HT1080 (cell line): Measurements from ENCODE around the gene ZNF512B. TPM values are rescaled to one million over a fixed set of nuclear protein-coding genes. Genes with fewer than 3 reads are reported as not detected.

Source experiments
- small RNA-seq: library from RNA; depleted of rRNA; stranded (forward); fragments of <200 nt; gene quantifications from one replicate; pipeline ENCODE3, GENCODE V24; 2014
- total RNA-seq: library from RNA; depleted of rRNA; stranded (reverse); fragments of >200 nt; shearing (Covaris generic); gene quantifications from 2 replicates; pipeline ENCODE4 v1.2.3, GENCODE V29; 2014; rRNA removed

ZNF512B gene
- total RNA-seq, 1 experiment from 2014 or later: 18.7 TPM

Small RNA genes lying within 50 kb of the gene (small RNA-seq; reads per million reads assigned to genes)
- not detected for gene MIR647
- gene MIR941-2: not detected
- not detected for gene MIR941-4
- gene MIR941-5: not detected
- 0.27 reads per million, percentile 24 among the genes with 10 or more reads in this experiment for gene RNU1-134P

Other genes with a start within 250 kb of the ZNF512B start
- 5.8 and 10.3 TPM in 2 replicates for gene LIME1, start 233.3 kb downstream of the ZNF512B start, total RNA-seq
- 39.8 and 49.2 TPM in 2 replicates for gene SLC2A4RG, start 230.2 kb downstream of the ZNF512B start, total RNA-seq
- gene ZBTB46, start 138.7 kb downstream of the ZNF512B start, total RNA-seq: 0.19 and 0.20 TPM in 2 replicates
- gene ABHD16B, start 108.4 kb downstream of the ZNF512B start, total RNA-seq: not detected in 2 replicates
- 119 and 120 TPM in 2 replicates for gene TPD52L2, start 104.7 kb downstream of the ZNF512B start, total RNA-seq
- 51.4 and 60.0 TPM in 2 replicates for gene DNAJC5, start 74.8 kb downstream of the ZNF512B start, total RNA-seq
- 17.1 and 26.0 TPM in 2 replicates for gene UCKL1, start 13.5 kb downstream of the ZNF512B start, total RNA-seq
- gene SAMD10, start 9.7 kb upstream of the ZNF512B start, total RNA-seq: 3.6 and 7.6 TPM in 2 replicates
- 60.8 and 66.3 TPM in 2 replicates for gene PRPF6, start 11.2 kb upstream of the ZNF512B start, total RNA-seq
- gene C20orf204, start 66.3 kb upstream of the ZNF512B start, total RNA-seq: 0.42 and 0.50 TPM in 2 replicates
- 0.11 and 0.57 TPM in 2 replicates for gene SOX18, start 79.7 kb upstream of the ZNF512B start, total RNA-seq
- gene TCEA2, start 93.3 kb upstream of the ZNF512B start, total RNA-seq: 13.4 and 16.7 TPM in 2 replicates
- gene RGS19, start 109.6 kb upstream of the ZNF512B start, total RNA-seq: 37.1 and 37.3 TPM in 2 replicates
- gene OPRL1, start 110.2 kb upstream of the ZNF512B start, total RNA-seq: 0.33 and 0.43 TPM in 2 replicates
- gene LKAAEAR1, start 114.5 kb upstream of the ZNF512B start, total RNA-seq: 0.84 and 1.0 TPM in 2 replicates
- gene NPBWR2, start 137.6 kb upstream of the ZNF512B start, total RNA-seq: not detected in 2 replicates
- gene MYT1, start 194.5 kb upstream of the ZNF512B start, total RNA-seq: not detected in 2 replicates